Mesenchymal stem cell (in vitro differentiated cells and primary cell): Measurements from ENCODE around the gene GOLGA8O.
"Not testable (repeated sequence)": the region's sequence is repeated elsewhere in the genome, so short reads cannot be mapped to it uniquely, and the experiment has no call there.

Experiments
- DNase-seq: peaks from one replicate; pipeline ENCODE4 v3.0.0-alpha.2; 2013
- H2AFZ ChIP-seq: one replicate; pipeline ENCODE4 v1.6.1; 2013; ENCODE audit warnings: low read depth, mild to moderate bottlenecking, control low read depth, inconsistent platforms, low read length, moderate library complexity
- H2AK5ac ChIP-seq: 2 replicates; pipeline ENCODE4 v1.6.1; 2013; ENCODE audit warnings: low read length, moderate library complexity, mild to moderate bottlenecking, inconsistent platforms; ENCODE audit not compliant: severe bottlenecking
- H2BK120ac ChIP-seq: one replicate; pipeline ENCODE4 v1.6.1; 2013; ENCODE audit warnings: low read depth, mild to moderate bottlenecking, inconsistent platforms, low read length, moderate library complexity
- H2BK12ac ChIP-seq, 2 experiments: one replicate each; pipeline ENCODE4 v1.6.1; 2013; ENCODE audit warnings: inconsistent platforms in 2 of 2, low read length in 2 of 2, mild to moderate bottlenecking in 2 of 2, moderate library complexity in 2 of 2, control low read depth in 1 of 2
- H2BK15ac ChIP-seq: one replicate; pipeline ENCODE4 v1.6.1; 2013; ENCODE audit warnings: mild to moderate bottlenecking, low read depth, inconsistent platforms; ENCODE audit not compliant: poor library complexity, severe bottlenecking
- H2BK5ac ChIP-seq: 2 replicates; pipeline ENCODE4 v1.6.1; 2013; ENCODE audit warnings: low read depth, mild to moderate bottlenecking, low read length, control low read depth, inconsistent platforms; ENCODE audit not compliant: poor library complexity, severe bottlenecking
- H3K14ac ChIP-seq, 2 experiments: one replicate each; pipeline ENCODE4 v1.6.1; 2013; ENCODE audit warnings: inconsistent platforms in 2 of 2, low read length in 2 of 2, control low read depth in 1 of 2, mild to moderate bottlenecking in 1 of 2, moderate library complexity in 1 of 2
- H3K18ac ChIP-seq, 2 experiments: one replicate each; pipeline ENCODE4 v1.6.1; 2013; ENCODE audit warnings: inconsistent platforms in 2 of 2, low read length in 2 of 2, control low read depth in 1 of 2, low read depth in 1 of 2, mild to moderate bottlenecking in 1 of 2
- H3K23ac ChIP-seq, 2 experiments: one replicate each; pipeline ENCODE4 v1.6.1; 2013; ENCODE audit warnings: inconsistent platforms in 2 of 2, low read length in 2 of 2, mild to moderate bottlenecking in 2 of 2, moderate library complexity in 2 of 2, control low read depth in 1 of 2
- H3K27ac ChIP-seq: 2 replicates; pipeline ENCODE4 v1.5.1; 2013; ENCODE audit warnings: mild to moderate bottlenecking, moderate library complexity, low read length, control low read depth, inconsistent platforms; ENCODE audit not compliant: poor library complexity, severe bottlenecking
- H3K27me3 ChIP-seq, 2 experiments: 2 replicates each; pipeline versions ENCODE4 v1.6.1 to v1.7.0; 2013; ENCODE audit warnings: low read length in 2 of 2, mild to moderate bottlenecking in 2 of 2, moderate library complexity in 2 of 2, control low read depth in 1 of 2, inconsistent platforms in 1 of 2; ENCODE audit not compliant: control insufficient read depth in 1 of 2, insufficient read depth in 1 of 2
- H3K36me3 ChIP-seq, 2 experiments: 2 replicates each; pipeline versions ENCODE4 v1.6.1 to v1.7.0; 2013; ENCODE audit warnings: low read length in 2 of 2, control low read depth in 1 of 2, inconsistent platforms in 1 of 2, low read depth in 1 of 2, mild to moderate bottlenecking in 1 of 2; ENCODE audit not compliant: insufficient read depth in 2 of 2, control insufficient read depth in 1 of 2
- H3K4ac ChIP-seq, 2 experiments: one replicate each; pipeline ENCODE4 v1.6.1; 2013; ENCODE audit warnings: inconsistent platforms in 2 of 2, low read length in 2 of 2, mild to moderate bottlenecking in 2 of 2, moderate library complexity in 2 of 2, control low read depth in 1 of 2, low read depth in 1 of 2
- H3K4me1 ChIP-seq: 2 replicates; pipeline ENCODE4 v1.6.1; 2013; ENCODE audit warnings: low read depth, low read length, control low read depth; ENCODE audit not compliant: control insufficient read depth, insufficient read depth
- H3K4me2 ChIP-seq: 2 replicates; pipeline ENCODE4 v1.6.1; 2013; ENCODE audit warnings: low read length, mild to moderate bottlenecking, inconsistent platforms; ENCODE audit not compliant: poor library complexity, severe bottlenecking
- H3K4me3 ChIP-seq, 2 experiments: 2 replicates each; pipeline versions ENCODE4 v1.5.1 to v1.7.0; 2013; ENCODE audit warnings: low read length in 2 of 2, mild to moderate bottlenecking in 2 of 2, control low read depth in 1 of 2, low read depth in 1 of 2; ENCODE audit not compliant: insufficient read depth in 1 of 2
- H3K79me1 ChIP-seq: replicated peaks from 2 replicates; pipeline ENCODE4 v1.6.1; 2013; ENCODE audit warnings: mild to moderate bottlenecking, control low read depth, low read length, inconsistent platforms; ENCODE audit not compliant: poor library complexity, severe bottlenecking
- H3K9ac ChIP-seq: 2 replicates; pipeline ENCODE4 v1.7.0; 2013; ENCODE audit warnings: mild to moderate bottlenecking, low read length, moderate library complexity
- H3K9me3 ChIP-seq: 2 replicates; pipeline ENCODE4 v1.7.0; 2013; ENCODE audit warnings: mild to moderate bottlenecking, low read length; ENCODE audit not compliant: control insufficient read depth
- H4K8ac ChIP-seq: one replicate; pipeline ENCODE4 v1.6.1; 2013; ENCODE audit warnings: inconsistent platforms, mild to moderate bottlenecking, low read length, moderate library complexity
- H4K91ac ChIP-seq: one replicate; pipeline ENCODE4 v1.6.1; 2013; ENCODE audit warnings: mild to moderate bottlenecking, low read length, inconsistent platforms
- WGBS: methylation state at CpG from one replicate; pipeline ENCODE4 v1.1.7; 2013; ENCODE audit warnings: mixed read lengths; 5-methylcytosine and 5-hydroxymethylcytosine counted together

The GOLGA8O gene

GRCh38 chr15:32486474-32486873 is 31.0 kb upstream of the GOLGA8O start:
- not testable (repeated sequence) for H3K27ac ChIP-seq, H3K4ac ChIP-seq, H3K18ac ChIP-seq, H3K14ac ChIP-seq, H2AFZ ChIP-seq, H3K36me3 ChIP-seq, H3K27me3 ChIP-seq, DNase-seq, H3K23ac ChIP-seq, H2BK5ac ChIP-seq, H3K4me3 ChIP-seq, H3K4me1 ChIP-seq, H2AK5ac ChIP-seq, H3K9me3 ChIP-seq, H2BK15ac ChIP-seq, H4K8ac ChIP-seq, H3K4me2 ChIP-seq, H4K91ac ChIP-seq, H2BK120ac ChIP-seq, H2BK12ac ChIP-seq, H3K9ac ChIP-seq, H3K79me1 ChIP-seq
- WGBS = 94% methylated on average over 5 of the region's 12 CpGs

GRCh38 chr15:32483377-32483776 is 27.9 kb upstream of the GOLGA8O start:
- not testable (repeated sequence) for DNase-seq, H3K4me3 ChIP-seq, H3K4ac ChIP-seq, H4K8ac ChIP-seq, H2AFZ ChIP-seq, H3K18ac ChIP-seq, H2BK12ac ChIP-seq, H2BK5ac ChIP-seq, H3K14ac ChIP-seq, H3K9me3 ChIP-seq, H3K27ac ChIP-seq, H3K4me1 ChIP-seq, H3K27me3 ChIP-seq, H3K79me1 ChIP-seq, H2BK15ac ChIP-seq, H3K23ac ChIP-seq, H3K4me2 ChIP-seq, H2BK120ac ChIP-seq, H4K91ac ChIP-seq, H2AK5ac ChIP-seq, H3K9ac ChIP-seq, H3K36me3 ChIP-seq
- no CpG with 5 or more reads among the region's 6 CpGs for WGBS

GRCh38 chr15:32481683-32482082 is 26.2 kb upstream of the GOLGA8O start:
- not testable (repeated sequence) for H2AFZ ChIP-seq, H3K9ac ChIP-seq, H2BK5ac ChIP-seq, H3K9me3 ChIP-seq, H2BK120ac ChIP-seq, H2BK15ac ChIP-seq, H4K8ac ChIP-seq, H3K36me3 ChIP-seq, H2BK12ac ChIP-seq, H3K4me1 ChIP-seq, H3K14ac ChIP-seq, H4K91ac ChIP-seq, DNase-seq, H3K23ac ChIP-seq, H3K18ac ChIP-seq, H2AK5ac ChIP-seq, H3K79me1 ChIP-seq, H3K4ac ChIP-seq, H3K27ac ChIP-seq, H3K27me3 ChIP-seq, H3K4me3 ChIP-seq, H3K4me2 ChIP-seq
- whole genome bisulfite sequencing = no CpG with 5 or more reads among the region's 5 CpGs

GRCh38 chr15:32468076-32468475 is 12.6 kb upstream of the GOLGA8O start:
- H3K79me1 ChIP-seq, H3K4ac ChIP-seq, H2BK15ac ChIP-seq, H3K9ac ChIP-seq, H3K14ac ChIP-seq, H2AFZ ChIP-seq, H3K27me3 ChIP-seq, H2BK5ac ChIP-seq, H4K91ac ChIP-seq, H3K27ac ChIP-seq, H3K4me2 ChIP-seq, H3K9me3 ChIP-seq, H4K8ac ChIP-seq, DNase-seq, H3K36me3 ChIP-seq, H2BK120ac ChIP-seq, H3K23ac ChIP-seq, H3K18ac ChIP-seq, H2BK12ac ChIP-seq, H2AK5ac ChIP-seq, H3K4me1 ChIP-seq, H3K4me3 ChIP-seq: not testable (repeated sequence)
- WGBS = 100% methylated on average over 2 of the region's 23 CpGs
